ENCODE data around the gene MBNL1.
"Not testable (repeated sequence)": the region's sequence is repeated elsewhere in the genome, so short reads cannot be mapped to it uniquely, and the experiment has no call there.

MBNL1 gene

DNA sequence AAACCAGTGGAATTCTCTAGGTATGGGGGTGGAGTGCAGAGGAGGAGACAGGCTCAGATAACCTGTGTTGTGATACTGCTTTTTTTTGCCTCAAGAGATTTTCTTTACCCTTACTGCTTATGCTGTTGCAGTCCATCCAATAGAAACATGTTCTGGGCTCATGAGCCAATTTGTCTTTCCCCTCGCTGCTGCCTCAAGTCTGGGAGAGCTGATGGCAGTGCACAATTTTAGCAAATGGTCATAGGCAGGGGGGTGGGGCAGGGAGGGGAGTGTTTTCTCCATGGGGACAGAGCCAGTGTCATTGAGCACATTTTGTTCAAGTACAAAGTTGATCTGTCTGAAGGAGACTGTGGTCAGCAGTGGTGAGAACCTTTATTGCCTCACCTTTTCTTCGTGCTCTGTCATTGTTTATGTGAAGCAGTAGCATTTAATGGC, 134.9 kb downstream of the MBNL1 start:
- no peak for DNase-seq (ENCODE audit: low spot score)

GRCh38 chr3:152404976-152405375, 136.2 kb downstream of the MBNL1 start:
- no peak for DNase-seq (ENCODE audit: low spot score)

DNA sequence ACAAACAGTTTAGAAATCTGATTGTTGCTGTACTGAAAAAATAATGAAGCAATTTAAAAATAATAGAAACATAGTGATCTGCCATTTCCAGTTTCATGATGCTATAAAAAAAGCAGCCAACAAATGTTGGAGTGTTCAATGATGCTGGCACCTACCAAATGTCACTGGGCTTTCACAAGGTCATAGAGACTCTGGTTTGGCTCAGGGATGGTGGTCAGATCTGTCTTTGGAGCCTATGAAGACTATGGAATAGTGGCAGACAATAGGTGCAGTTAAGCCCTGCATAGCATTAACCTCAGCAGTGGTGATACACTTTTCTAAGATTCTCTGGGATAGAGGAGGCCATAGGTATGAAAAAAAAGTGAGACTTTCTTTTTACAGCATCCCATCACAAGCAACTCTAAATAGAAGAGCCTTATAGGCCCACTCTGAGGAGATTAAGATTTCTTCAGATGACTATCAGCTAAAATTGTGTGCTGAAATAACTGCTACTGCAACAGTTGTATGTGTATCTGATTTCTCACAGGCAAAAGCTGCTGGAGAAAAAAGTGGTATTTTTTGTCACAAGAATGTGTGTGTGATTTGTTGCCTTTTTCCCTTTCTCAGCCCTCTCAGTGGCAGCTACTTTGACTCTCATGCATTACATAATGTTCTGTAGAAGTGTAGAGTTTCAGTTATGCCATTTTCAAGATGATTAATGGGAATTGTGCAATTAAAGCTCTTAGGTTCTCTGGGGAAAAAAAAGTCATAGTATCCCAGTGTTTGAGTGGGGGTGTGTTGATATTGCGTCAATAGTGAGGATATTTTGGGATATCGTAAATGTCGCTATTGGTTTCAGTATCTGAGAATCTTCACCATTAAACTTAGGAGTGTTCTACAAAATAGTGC, 137.4 kb downstream of the MBNL1 start:
- DNase-seq (ENCODE audit: low spot score), result no peak

DNA sequence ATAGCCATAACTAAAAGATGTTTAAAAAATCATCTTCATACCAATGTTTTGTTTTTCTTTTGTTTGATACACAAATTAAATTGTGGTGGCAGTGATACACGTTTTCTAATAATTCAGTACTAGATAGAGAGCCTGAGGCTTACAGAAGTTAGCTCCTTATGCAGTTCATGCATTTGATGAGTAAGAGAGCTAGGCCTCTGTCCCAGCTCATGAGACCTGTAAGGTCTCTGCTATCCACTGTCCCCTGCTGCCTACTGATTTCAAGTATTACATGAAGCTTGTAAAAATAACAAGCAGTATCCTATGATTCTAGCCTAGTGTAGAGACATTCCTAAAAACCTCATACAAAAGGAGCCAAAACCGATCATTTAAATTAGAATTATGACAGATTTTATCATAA, 144.5 kb downstream of the MBNL1 start:
- DNase-seq (ENCODE audit: low spot score), result no peak

DNA sequence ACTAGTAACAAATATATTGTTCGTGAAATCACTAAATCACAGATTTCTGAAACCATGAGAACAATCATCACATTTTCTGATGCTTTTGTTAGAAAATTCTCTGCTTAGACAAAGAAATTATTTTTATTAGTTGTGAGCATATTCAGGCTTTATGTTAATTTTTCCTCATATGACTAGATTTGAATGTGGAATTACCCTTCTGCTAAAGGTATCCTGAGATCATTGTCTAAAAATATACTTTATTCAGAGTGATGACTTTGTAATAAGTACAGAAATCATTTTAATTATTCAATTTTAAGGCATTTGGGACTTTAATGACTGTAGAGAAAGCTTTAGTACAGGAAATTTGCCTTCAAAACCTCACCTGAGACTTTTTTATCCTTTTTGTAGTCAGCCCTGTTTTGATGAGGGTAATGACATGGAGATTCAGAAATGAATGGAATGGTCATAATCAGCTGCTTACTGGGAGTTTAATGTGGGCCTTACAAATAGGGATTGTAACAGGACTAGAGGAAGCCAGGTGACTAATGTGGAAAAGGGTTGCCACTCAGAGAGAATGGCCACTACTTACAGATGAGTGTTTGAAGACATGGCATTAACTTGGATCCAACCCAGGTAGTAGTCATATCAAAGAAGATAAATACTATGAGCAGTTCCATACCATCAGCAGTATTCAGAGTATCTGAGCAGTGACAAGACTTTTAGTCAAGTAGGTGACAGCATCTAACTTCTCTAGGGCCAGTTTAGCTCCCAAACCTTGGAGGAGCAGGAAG, 148.3 kb downstream of the MBNL1 start:
- no peak for DNase-seq (ENCODE audit: low spot score)

- no peak for DNase-seq (ENCODE audit: low spot score)
These were observed 151.0 kb downstream of the MBNL1 start for GRCh38 chr3:152419748-152420147.

DNA sequence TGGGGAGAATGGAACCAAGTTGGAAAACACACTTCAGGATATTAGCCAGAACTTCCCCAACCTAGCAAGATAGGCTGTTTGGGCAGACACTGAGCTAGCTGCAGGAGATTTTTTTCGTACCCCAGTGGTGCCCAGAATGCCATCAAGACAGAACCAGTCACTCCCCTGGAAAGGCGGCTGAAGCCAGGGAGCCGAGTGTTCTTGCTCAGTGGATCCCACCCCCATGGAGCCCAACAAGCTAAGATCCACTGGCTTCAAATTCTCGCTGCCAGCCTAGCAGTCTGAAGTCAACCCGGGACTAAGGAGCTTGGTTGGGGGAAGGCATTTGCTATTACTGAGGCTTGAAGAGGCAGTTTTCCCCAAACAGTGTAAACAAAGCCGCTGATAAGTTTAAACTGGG, 152.4 kb downstream of the MBNL1 start:
- DNase-seq (ENCODE audit: low spot score), result no peak

DNA sequence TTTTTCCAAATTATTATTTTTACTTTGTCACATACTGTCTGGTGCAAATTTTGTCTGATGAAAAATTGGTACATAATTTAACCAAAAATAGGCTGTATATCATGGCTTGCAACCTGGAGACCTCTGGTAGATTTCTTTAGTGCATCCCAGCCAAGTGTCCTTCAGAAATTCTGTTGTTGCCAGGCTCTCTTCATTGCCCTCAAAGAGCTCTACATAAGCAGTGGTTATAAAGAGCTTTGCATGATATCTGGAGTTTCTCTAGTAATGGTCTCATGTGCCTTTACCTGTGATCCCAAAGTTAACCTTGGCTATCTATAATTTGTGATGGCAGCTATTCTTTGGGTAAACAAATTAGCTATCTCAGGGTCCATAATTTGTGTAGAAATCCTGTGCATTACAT, 157.7 kb downstream of the MBNL1 start:
- DNase-seq (ENCODE audit: low spot score), result no peak

DNA sequence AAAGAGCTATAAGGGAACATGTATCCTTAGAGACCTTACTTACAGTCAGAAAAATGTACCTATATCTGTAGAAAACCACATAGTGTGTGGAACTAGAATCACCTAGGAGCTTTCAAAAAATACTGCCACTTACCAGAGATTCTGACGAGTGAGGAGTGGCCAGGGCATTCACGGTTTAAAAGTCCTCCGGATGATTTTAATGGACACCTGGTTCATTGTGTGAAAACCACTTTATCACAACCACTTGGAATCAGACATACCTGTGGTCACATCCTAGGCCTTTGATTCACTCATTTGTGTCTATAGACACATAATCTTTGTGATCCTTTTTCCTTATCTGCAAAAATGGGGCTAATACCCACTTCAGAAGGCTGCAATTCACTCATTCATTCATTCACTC, 159.8 kb downstream of the MBNL1 start:
- DNase-seq (ENCODE audit: low spot score), result no peak

GRCh38 chr3:152430223-152431002, 161.7 kb downstream of the MBNL1 start:
- no peak for DNase-seq (ENCODE audit: low spot score)

GRCh38 chr3:152434142-152434541, 165.4 kb downstream of the MBNL1 start:
- DNase-seq (ENCODE audit: low spot score), result no peak

DNA sequence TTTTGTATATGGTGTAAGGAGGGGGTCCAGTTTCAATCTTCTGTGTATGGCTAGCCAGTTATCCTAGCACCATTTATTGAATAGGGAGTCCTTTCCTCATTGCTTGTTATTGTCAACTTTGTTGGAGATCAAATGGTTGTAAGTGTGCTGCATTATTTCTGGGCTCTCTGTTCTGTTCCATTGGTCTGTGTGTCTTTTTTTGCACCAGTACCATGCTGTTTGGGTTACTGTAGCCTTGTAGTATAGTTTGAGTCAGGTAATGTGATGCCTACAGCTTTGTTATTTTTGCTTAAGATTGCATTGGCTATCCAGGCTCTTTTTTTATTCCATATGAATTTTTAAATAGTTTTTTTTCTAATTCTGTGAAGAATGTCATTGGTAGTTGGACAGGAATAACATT, 166.5 kb downstream of the MBNL1 start:
- not testable (repeated sequence) for DNase-seq (ENCODE audit: low spot score)

DNA sequence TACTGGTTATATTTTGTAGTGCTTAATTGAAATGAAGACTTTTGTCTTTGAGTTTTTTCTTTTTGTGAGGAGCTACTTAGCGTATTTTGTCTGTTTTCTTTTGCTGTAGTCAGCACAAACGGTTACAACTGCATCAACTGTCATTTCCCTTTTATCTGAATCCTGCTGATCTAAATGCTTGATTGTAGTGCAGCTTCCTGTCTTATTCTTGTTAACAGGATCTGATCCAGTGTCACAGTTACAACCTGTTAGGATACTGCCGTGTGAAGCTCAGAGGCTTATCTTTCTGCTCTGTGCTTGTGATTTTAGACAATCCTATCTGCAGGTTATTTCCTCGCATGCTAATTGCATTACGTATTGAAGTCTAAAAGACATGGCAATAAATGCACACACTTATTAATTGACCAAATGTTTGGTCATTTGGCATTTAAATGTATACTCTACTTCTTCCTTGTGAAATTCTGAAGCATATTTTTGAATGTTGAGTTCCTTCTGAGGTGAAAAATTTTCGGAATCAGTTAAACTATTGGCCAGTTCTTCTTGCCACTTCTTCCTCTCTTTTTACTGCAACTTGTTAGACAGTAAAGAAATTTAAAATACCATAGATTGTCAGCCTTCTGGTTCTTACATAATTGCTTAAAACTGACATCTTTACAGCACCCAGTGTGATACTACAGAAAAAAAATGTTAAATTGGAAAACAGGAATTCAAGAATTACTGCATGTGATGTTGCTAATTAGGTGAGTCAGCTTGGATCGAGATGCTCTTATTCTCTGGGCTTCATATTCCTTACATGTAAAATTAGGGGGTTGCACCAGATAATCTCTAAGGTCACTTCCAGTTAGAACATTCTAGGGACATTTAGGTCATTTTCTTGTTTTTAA, 168.2 kb downstream of the MBNL1 start:
- DNase-seq (ENCODE audit: low spot score), result no peak

- DNase-seq (ENCODE audit: low spot score), result no peak
These were observed 169.5 kb downstream of the MBNL1 start for GRCh38 chr3:152438181-152438580.

DNA sequence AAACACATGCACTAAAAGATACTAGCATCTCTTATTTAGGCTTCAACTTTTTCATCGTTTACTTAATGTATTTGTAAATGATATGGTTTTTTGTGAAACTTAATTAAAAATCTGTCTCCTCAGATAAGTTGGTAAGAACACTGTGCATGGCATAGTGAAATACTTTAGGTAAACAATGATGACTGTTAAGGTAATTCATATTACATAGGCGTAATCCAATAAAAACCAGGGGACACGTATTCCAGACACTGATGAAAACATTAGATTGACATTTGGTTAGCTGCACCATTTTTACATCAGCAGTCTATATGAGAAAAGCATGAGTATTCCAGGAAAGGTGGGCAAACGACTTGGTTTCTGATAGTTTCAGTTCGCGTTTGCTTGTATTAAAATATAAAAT, 170.0 kb downstream of the MBNL1 start:
- DNase-seq (ENCODE audit: low spot score), result no peak

DNA sequence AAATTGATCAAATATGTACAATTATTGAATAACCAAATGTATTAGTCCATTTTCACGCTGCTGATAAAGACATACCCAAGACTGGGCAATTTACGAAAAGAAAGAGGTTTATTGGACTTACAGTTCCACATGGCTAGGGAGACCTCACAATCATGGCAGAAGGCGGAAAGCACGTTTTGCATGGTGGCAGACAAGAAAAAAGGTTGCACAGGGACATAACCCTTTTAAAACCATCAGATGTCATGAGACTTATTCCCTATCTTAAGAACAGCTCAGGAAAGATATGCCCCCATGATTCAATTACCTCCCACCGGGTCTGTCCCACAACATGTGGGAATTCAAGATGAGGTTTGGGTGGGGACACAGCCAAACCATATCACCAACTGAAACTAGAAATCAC, 171.5 kb downstream of the MBNL1 start:
- DNase-seq (ENCODE audit: low spot score), result not testable (repeated sequence)

- no peak for DNase-seq (ENCODE audit: low spot score)
These were observed 174.7 kb downstream of the MBNL1 start for GRCh38 chr3:152443212-152444023.

DNA sequence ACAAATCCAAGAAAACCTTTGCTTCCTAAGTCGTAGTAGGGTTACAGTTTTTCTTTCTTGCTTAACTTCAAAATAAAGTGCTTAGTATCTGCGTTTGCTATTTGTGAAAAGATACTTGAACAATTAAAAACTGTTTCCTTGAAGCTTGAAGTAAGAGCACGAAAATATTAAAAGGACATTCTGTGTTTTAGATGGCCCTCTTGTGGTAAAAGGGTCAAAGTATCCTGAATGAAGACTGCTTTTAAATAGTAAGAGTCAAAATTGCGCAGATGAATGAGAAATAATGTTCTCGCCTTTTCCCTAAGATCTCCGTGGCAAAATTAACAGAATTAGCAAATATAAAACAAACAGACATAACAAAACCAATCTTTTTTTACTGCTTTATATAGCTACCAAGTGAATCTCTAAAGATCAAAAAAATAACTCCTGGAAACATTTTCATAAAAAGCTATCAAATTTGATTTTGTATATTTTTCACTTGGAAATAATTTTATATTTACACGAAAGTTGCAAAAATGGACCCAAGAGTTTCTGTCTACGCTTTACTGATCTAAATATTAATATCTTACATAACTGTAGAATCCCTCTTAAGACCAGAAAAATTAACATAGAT, 175.4 kb downstream of the MBNL1 start:
- no peak for DNase-seq (ENCODE audit: low spot score)

- DNase-seq (ENCODE audit: low spot score), result no peak
These were observed 176.5 kb downstream of the MBNL1 start for GRCh38 chr3:152445212-152445611.

DNA sequence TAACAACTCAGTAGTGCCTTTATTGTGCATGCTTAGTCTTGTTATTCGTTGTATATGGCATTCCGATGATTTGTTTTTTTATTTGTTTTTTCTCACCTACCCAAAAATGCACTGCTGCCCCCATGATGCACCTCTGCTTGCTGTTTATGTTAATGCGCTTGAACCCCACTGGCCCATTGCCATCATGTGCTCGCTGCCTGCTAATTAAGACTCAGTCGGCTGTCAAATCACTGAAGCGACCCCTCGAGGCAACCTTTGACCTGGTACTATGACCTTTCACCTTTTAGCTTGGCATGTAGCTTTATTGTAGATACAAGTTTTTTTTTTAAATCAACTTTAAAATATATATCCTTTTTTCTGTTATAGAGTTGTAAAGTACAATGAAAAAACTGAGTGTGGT, 177.8 kb downstream of the MBNL1 start:
- no peak for DNase-seq (ENCODE audit: low spot score)

All from ecto neural progenitor cell (in vitro differentiated cells).